Measurements from ENCODE around the gene PIK3AP1.
"Not testable (repeated sequence)": the region's sequence is repeated elsewhere in the genome, so short reads cannot be mapped to it uniquely, and the experiment has no call there.

PIK3AP1 gene

GRCh38 chr10:96724621-96725020, 4.3 kb upstream of the PIK3AP1 start:
- DNase-seq, result no peak

GRCh38 chr10:96721207-96721572, 876 bp upstream of the PIK3AP1 start:
- DNase-seq, result no peak

GRCh38 chr10:96719850-96720421, 378 bp downstream of the PIK3AP1 start:
- peak; percentile 8 for DNase-seq

- no peak for DNase-seq
Measured at GRCh38 chr10:96719200-96719599, 1.1 kb downstream of the PIK3AP1 start.

- no peak for DNase-seq
Measured at GRCh38 chr10:96718304-96718990, 1.9 kb downstream of the PIK3AP1 start.

- DNase-seq, result no peak
Measured at GRCh38 chr10:96716390-96716789, 3.9 kb downstream of the PIK3AP1 start.

- DNase-seq, result no peak
Measured at GRCh38 chr10:96714746-96715255, 5.5 kb downstream of the PIK3AP1 start.

GRCh38 chr10:96714031-96714590, 6.2 kb downstream of the PIK3AP1 start:
- no peak for DNase-seq

GRCh38 chr10:96712662-96713271, 7.5 kb downstream of the PIK3AP1 start:
- no peak for DNase-seq

- no peak for DNase-seq
Measured at GRCh38 chr10:96711048-96711728, 9.1 kb downstream of the PIK3AP1 start.

- DNase-seq, result no peak
Measured at GRCh38 chr10:96709525-96709924, 10.8 kb downstream of the PIK3AP1 start.

GRCh38 chr10:96708996-96709395, 11.3 kb downstream of the PIK3AP1 start:
- DNase-seq, result no peak

- DNase-seq, result no peak
Measured at GRCh38 chr10:96708456-96708855, 11.9 kb downstream of the PIK3AP1 start.

GRCh38 chr10:96706331-96706853, 13.9 kb downstream of the PIK3AP1 start:
- no peak for DNase-seq

- no peak for DNase-seq
Measured at GRCh38 chr10:96705134-96705533, 15.2 kb downstream of the PIK3AP1 start.

- no peak for DNase-seq
Measured at GRCh38 chr10:96704563-96704962, 15.8 kb downstream of the PIK3AP1 start.

- no peak for DNase-seq
Measured at GRCh38 chr10:96703358-96703757, 17.0 kb downstream of the PIK3AP1 start.

- DNase-seq, result no peak
Measured at GRCh38 chr10:96701265-96701664, 19.0 kb downstream of the PIK3AP1 start.

GRCh38 chr10:96700374-96701099, 19.8 kb downstream of the PIK3AP1 start:
- no peak for DNase-seq

GRCh38 chr10:96699613-96700012, 20.7 kb downstream of the PIK3AP1 start:
- no peak for DNase-seq

- not testable (repeated sequence) for DNase-seq
Measured at GRCh38 chr10:96698305-96698704, 22.0 kb downstream of the PIK3AP1 start.

GRCh38 chr10:96697438-96697837, 22.9 kb downstream of the PIK3AP1 start:
- DNase-seq, result no peak

Data from effector CD8-positive, alpha-beta T cell (primary cell).